NCI-H69 (cell line): Measurements from ENCODE around the gene ADGRL3.
"Not testable (repeated sequence)": the region's sequence is repeated elsewhere in the genome, so short reads cannot be mapped to it uniquely, and the experiment has no call there.

Source experiments
- DNase-seq: peaks from one replicate; lab custom pipeline; 2025; lab: John Stamatoyannopoulos, UW

Gene ADGRL3

DNA sequence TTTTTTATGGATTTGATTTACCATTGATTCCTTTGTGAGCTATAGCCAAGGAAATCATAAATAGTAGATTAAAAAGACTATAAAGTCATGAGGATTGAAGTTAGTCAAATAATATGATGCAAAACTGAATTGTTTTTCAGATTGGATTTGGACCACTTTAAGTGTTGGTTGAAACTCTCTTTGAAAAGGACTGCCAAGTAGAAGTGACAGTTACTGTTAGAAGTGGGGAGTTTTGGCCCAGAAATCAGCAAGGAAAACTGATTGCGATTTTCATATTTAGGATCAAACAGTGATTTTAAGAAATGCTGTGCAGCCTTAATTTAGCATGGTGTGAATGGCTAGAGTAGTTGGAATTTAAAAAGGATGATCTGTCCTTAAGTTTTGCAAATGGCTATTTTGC is 4.9 kb downstream of the ADGRL3 start:
- DNase-seq: no peak

GRCh38 chr4:61207156-61207555 is 7.0 kb downstream of the ADGRL3 start:
- DNase-seq: not testable (repeated sequence)

GRCh38 chr4:61210186-61210939 is 10.2 kb downstream of the ADGRL3 start:
- DNase-seq: peak; percentile 92

GRCh38 chr4:61211781-61212180 is 11.7 kb downstream of the ADGRL3 start:
- peak; percentile 35 for DNase-seq

- peak; percentile 4 for DNase-seq
Observed at GRCh38 chr4:61212788-61213187, 12.7 kb downstream of the ADGRL3 start.

DNA sequence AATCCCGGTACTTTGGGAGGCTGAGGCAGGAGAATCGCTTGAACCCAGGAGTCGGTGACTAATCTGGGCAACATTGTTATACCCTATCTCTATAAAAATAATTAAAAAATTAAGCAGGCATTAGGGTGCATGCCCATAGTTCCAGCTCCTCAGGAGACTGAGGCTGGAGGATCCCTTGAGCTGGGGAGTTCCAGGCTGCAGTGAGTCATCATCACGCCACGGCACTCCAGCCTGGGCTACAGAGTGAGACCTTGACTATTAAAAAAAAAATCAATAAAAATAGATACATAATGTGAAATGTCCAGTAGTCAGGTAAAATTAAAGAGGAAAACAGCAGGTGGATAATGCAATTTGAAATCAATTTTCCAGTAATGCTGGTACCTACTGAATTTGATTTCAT is 14.6 kb downstream of the ADGRL3 start:
- no peak for DNase-seq

GRCh38 chr4:61217222-61217621 is 17.1 kb downstream of the ADGRL3 start:
- DNase-seq: no peak

- no peak for DNase-seq
Observed at GRCh38 chr4:61220556-61220955, 20.4 kb downstream of the ADGRL3 start.

GRCh38 chr4:61223385-61223784 is 23.3 kb downstream of the ADGRL3 start:
- no peak for DNase-seq

DNA sequence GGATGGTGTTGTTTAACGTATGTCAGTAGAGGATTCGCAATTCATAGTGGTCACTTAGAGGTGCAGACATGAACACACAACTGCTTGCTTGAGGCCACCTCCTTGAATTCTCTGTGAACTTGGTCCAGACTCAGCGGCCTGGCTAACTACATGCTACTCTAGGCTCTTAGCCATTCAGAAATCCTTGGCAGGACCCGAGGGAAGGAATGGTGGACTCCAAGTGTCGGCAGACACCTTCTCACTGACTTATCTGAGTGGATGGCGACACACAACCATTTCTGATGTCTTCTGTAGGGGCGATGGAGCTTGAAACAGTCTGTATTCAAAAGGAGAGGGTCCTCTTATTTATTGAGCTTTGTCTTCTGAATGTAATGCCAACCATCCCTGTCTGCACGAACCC is 24.4 kb downstream of the ADGRL3 start:
- no peak for DNase-seq

GRCh38 chr4:61225656-61226055 is 25.5 kb downstream of the ADGRL3 start:
- peak; percentile 27 for DNase-seq

DNA sequence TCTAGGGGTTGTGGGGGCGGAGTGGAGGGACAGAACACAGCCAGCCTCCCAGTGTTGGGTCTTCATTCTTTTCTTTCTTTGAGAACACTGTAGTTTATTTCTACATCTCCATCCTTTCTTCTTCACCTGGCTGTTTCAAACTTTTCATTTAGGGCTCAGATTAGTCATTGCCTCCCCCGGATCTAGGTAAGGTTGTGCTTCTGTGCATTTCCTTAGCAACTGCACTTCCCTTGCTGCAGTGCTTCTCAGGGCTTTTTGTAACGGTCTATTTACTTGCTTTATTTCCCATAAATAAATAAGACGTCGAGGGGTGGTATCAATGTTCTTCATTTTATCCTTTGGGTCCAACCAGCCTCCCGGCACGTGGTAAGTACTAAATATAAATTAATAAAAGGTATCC is 31.3 kb downstream of the ADGRL3 start:
- DNase-seq: peak; percentile 70

GRCh38 chr4:61239250-61239649 is 39.1 kb downstream of the ADGRL3 start:
- DNase-seq: peak; percentile 67

DNA sequence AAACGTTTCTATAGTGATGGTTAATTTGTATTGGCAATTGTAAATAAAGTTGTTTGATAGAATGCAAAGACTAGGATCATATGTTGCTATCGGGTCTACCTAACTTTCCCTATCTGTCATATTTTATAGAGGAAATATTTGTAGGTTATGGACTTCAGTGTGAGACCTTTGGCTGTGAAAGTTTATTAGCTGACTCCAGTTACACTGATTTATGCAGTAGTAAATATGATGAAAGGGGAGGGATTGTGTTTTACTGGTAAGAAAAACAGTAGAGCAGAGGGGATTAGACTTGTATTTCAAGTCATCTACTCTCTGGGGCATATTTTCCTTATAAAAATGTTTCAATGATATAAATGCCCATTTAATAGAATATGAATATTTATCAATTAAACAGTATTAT is 43.8 kb downstream of the ADGRL3 start:
- no peak for DNase-seq

- peak; percentile 39 for DNase-seq
Observed at GRCh38 chr4:61245069-61245714, 45.1 kb downstream of the ADGRL3 start.

GRCh38 chr4:61246034-61246433 is 45.9 kb downstream of the ADGRL3 start:
- peak; percentile 81 for DNase-seq

DNA sequence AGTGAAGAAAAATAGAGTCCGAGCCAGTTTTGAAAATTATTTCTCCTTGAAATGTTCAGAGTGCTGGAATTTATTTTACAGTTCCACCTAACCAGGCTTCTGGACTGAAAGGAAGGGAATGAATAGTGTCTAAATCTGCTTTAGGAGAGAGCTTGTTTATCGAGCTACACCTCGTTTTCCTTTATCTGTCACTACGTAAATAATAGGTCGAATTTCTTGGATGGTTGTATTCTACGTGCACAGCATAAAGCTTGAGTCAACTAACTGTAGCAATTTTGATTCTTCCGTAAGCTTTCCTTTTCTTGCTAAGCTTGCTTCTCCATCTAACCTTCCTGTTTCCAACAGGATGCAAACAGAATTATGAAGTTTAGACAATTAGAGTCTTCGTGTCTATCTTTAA is 48.6 kb downstream of the ADGRL3 start:
- DNase-seq: no peak

DNA sequence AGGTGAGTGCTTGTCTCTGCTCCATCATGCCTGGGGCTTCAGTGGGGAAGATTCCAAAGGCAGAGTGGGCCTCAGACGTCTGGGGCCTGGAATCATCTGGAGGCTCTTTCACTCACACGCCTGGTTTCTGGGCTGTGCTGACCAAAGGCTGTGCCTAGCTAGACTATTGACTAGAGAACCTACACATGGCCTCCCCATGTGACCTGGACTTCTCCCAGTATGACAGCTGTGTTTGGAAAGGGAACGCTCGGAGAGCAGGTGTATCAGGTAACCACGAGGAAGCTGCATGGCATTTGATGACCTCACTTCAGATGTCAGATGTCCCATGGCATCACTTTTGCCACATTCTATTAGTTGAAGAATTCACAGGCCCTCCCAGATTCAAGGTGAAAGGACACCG is 51.0 kb downstream of the ADGRL3 start:
- peak; percentile 86 for DNase-seq

DNA sequence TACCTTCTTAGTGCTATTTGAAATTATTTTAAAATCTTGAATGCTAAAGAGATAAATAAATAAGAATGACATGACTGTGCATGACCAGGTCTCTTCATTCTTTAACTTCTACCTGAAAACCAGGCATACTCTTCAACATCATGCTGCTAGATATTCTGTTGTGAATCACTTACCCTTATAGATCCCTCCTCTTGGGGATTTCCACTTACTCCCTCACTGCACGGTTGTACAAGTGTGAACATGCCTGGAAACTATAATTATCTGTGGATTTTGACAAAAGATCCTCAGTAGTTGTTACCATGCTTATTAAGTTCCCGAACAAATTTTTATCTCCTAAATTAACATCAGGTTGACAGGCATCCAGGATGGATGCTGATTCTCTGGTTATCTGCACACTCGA is 54.3 kb downstream of the ADGRL3 start:
- peak; percentile 88 for DNase-seq

- no peak for DNase-seq
Observed at GRCh38 chr4:61273233-61273632, 73.1 kb downstream of the ADGRL3 start.

DNA sequence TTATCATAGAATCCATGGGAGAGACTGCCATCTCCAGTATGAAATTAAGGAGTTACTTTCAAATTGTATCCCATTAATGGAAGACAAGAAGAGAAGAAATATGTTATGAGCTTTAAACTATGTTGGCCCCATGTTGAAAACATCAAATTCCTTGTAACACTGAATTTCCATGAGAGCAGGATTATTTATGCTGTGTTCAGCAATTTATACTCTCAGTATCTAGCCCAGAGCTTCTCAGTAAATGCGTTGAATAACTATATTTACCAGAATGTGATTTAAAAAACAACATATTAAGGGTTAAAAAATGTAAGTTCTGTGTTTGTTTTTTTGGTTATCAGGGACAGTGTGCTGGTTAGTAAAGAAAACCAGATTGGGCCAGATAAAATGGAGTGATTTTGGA is 74.2 kb downstream of the ADGRL3 start:
- no peak for DNase-seq

- no peak for DNase-seq
Observed at GRCh38 chr4:61275241-61275640, 75.1 kb downstream of the ADGRL3 start.

DNA sequence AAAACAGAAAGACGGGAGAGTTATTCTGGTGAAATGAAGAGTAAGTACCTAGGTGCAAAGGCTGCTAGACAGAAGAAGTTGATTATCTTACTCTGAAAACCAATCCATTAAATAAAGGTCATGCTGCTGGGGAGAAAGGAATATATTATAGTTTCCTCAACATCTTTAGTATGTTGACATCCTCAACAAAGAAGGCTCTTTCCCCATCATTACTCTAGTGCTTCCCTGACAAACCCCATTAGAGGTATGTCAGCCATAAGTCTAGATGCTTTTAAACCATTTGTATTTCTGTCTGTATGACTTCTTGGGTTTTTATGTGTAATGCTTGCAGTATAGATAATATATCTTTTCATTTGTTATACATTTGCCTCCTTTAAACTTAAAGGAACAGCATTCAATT is 75.9 kb downstream of the ADGRL3 start:
- DNase-seq: no peak
